Measurements from ENCODE around the gene OPRM1. TPM values are rescaled to one million over a fixed set of nuclear protein-coding genes. Genes with fewer than 3 reads are reported as not detected.

Gene OPRM1
- total RNA-seq, 1 experiment from 2014 or later = not detected

- CTCF ChIA-PET = no interaction called here
- no TSS peak for BruUV-seq (replicated peaks)
- no peak for ATAC-seq
Measured at GRCh38 chr6:154218787-154219186, 179.7 kb downstream of the OPRM1 start.

DNA sequence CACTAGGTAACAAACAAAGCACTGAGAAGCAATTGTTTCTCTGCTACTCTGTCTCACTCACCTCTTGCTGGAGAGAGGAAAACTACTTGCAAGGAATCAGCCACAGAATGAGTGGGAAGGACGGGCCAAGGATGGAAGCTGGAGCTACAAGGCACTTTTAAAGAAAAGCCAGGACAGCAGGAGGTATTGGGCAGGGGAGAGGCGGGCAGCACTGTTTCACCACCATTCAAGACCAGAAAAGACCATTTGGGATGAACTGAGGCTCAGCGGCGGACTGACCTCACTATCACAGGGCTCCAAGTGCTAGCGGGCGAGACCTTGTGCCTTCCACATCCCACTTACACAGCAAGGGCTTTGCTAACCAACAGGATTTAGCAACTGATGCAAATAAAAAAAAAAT is 180.2 kb downstream of the OPRM1 start:
- no peaks in the 10 kb centered on the region for H3K9me3 ChIP-seq (ENCODE audit: control insufficient read depth, insufficient read depth, low read depth, low read length)
- POLR2A ChIA-PET = no interaction called here
- H3K4me1 ChIP-seq (ENCODE audit: control insufficient read depth, insufficient read depth, low read length) = no peaks in the 10 kb centered on the region
- no TSS peak for BruUV-seq (replicated peaks)
- no peak overlapping the region for H3K27ac ChIP-seq (ENCODE audit: low read length)
- TF ChIP-seq CTCF (IDR thresholded peaks at IDR 0.05) = no peak
- CTCF ChIA-PET = no interaction called here
- H3K4me3 ChIP-seq (ENCODE audit: low read depth in 2 of 2, low read length in 2 of 2) = no peak overlapping the region
- no peaks in the 10 kb centered on the region for H3K36me3 ChIP-seq (ENCODE audit: control insufficient read depth, insufficient read depth, low read length)
- ATAC-seq (no peak), DNase-seq (ENCODE audit: low read depth, low spot score) (no peak)
- H3K27me3 ChIP-seq (ENCODE audit: control insufficient read depth, insufficient read depth, low read length) = peaks cover 5% of the 10 kb centered on the region; the same call in 1 of the 2 replicates
- intact Hi-C loops (cut with micrococcal nuclease; ENCODE audit: unreplicated experiment) = no loop called here
- in situ Hi-C loops (cut with HindIII; ENCODE audit: low pct_unique_long_range_greater_than_20kb, low sequenced_read_pairs) = no loop called here

More at GRCh38 chr6:154218787-154219186, 179.7 kb downstream of the OPRM1 start:
- H3K27me3 ChIP-seq (ENCODE audit: control insufficient read depth, insufficient read depth, low read length) = peaks cover 5% of the 10 kb centered on the region; the same call in 1 of the 2 replicates
- no peak overlapping the region for H3K27ac ChIP-seq (ENCODE audit: low read length)
- no peak for DNase-seq (ENCODE audit: low read depth, low spot score)
- POLR2A ChIA-PET = no interaction called here
- H3K9me3 ChIP-seq (ENCODE audit: control insufficient read depth, insufficient read depth, low read depth, low read length) = no peaks in the 10 kb centered on the region
- TF ChIP-seq POLR2AphosphoS5 (IDR thresholded peaks at IDR 0.05; ENCODE audit: low read depth, low read length) = no peak
- TF ChIP-seq SIN3A (IDR thresholded peaks at IDR 0.05; ENCODE audit: borderline replicate concordance, insufficient read depth, low read depth, low read length) = no peak
- no peak for TF ChIP-seq TCF7L2 (IDR thresholded peaks at IDR 0.05; ENCODE audit: low read depth, low read length)
- no peak for TF ChIP-seq REST (IDR thresholded peaks at IDR 0.05; ENCODE audit: insufficient read depth in 1 of 2, low read depth in 2 of 2, low read length in 1 of 2)
- no peak for TF ChIP-seq CTCF (IDR thresholded peaks at IDR 0.05)
- in situ Hi-C loops (cut with HindIII; ENCODE audit: low pct_unique_long_range_greater_than_20kb, low sequenced_read_pairs) = no loop called here
- intact Hi-C loops (cut with micrococcal nuclease; ENCODE audit: unreplicated experiment) = no loop called here
- H3K4me3 ChIP-seq (ENCODE audit: low read depth in 2 of 2, low read length in 2 of 2) = no peak overlapping the region
- H3K4me1 ChIP-seq (ENCODE audit: control insufficient read depth, insufficient read depth, low read length) = no peaks in the 10 kb centered on the region
- H3K36me3 ChIP-seq (ENCODE audit: control insufficient read depth, insufficient read depth, low read length) = no peaks in the 10 kb centered on the region

DNA sequence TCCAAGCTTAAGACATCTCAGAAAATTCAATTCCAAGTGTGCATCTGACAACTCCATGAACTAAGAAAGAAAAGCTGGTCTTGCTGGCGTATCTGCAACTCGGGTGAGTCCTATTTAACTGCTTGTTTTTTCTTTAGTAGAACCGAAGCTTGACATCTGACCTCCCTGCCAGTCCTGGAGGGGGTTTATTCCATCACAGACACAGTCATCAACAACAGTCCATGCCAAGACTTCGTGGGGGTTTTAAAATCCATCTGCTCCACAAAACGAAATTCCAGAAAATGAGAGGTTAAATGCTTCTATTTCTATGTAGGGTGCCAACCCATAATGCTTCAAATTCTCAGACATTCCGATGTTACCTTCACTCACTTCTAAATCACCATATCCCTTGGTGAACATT is 183.7 kb downstream of the OPRM1 start:
- Histone ChIP-seq H3K4me3 (ENCODE audit: low read depth in 2 of 2, low read length in 2 of 2) (no peak overlapping the region), H3K36me3 (ENCODE audit: control insufficient read depth, insufficient read depth, low read length) (no peaks in the 10 kb centered on the region), H3K9me3 (ENCODE audit: control insufficient read depth, insufficient read depth, low read depth, low read length) (no peaks in the 10 kb centered on the region), H3K4me1 (ENCODE audit: control insufficient read depth, insufficient read depth, low read length) (no peaks in the 10 kb centered on the region), H3K27ac (ENCODE audit: low read length) (no peak overlapping the region), H3K27me3 (ENCODE audit: control insufficient read depth, insufficient read depth, low read length) (peaks cover 3% of the 10 kb centered on the region; the same call in 1 of the 2 replicates)
- ATAC-seq (no peak), DNase-seq (ENCODE audit: low read depth, low spot score) (no peak)
- ChIA-PET POLR2A (no interaction called here), CTCF (no interaction called here)
- TF ChIP-seq TCF7L2 (IDR thresholded peaks at IDR 0.05; ENCODE audit: low read depth, low read length) (no peak), POLR2AphosphoS5 (IDR thresholded peaks at IDR 0.05; ENCODE audit: low read depth, low read length) (no peak), SIN3A (IDR thresholded peaks at IDR 0.05; ENCODE audit: borderline replicate concordance, insufficient read depth, low read depth, low read length) (no peak), REST (IDR thresholded peaks at IDR 0.05; ENCODE audit: insufficient read depth in 1 of 2, low read depth in 2 of 2, low read length in 1 of 2) (no peak), CTCF (IDR thresholded peaks at IDR 0.05) (no peak)
- no TSS peak for BruUV-seq (replicated peaks)
- intact Hi-C loops (cut with micrococcal nuclease; ENCODE audit: unreplicated experiment) = no loop called here
- in situ Hi-C loops (cut with HindIII; ENCODE audit: low pct_unique_long_range_greater_than_20kb, low sequenced_read_pairs) = no loop called here
